Hindlimb muscle (tissue), 1 donor: ENCODE measurements around the gene SMAD7. TPM values are rescaled to one million over a fixed set of nuclear protein-coding genes. Genes with fewer than 3 reads are reported as not detected.

ENCODE experiments used
- DNase-seq: peaks from one replicate; pipeline ENCODE4 v3.0.0-alpha.2; 2013
- polyA plus RNA-seq: library from polyadenylated mRNA; unstranded; fragments of 120-200 nt; gene quantifications from one replicate; pipeline ENCODE4 v1.2.1, GENCODE V29; 2013; ENCODE audit not compliant: insufficient read length

Gene SMAD7
- polyA plus RNA-seq, 1 donor = 9.2 TPM

DNA sequence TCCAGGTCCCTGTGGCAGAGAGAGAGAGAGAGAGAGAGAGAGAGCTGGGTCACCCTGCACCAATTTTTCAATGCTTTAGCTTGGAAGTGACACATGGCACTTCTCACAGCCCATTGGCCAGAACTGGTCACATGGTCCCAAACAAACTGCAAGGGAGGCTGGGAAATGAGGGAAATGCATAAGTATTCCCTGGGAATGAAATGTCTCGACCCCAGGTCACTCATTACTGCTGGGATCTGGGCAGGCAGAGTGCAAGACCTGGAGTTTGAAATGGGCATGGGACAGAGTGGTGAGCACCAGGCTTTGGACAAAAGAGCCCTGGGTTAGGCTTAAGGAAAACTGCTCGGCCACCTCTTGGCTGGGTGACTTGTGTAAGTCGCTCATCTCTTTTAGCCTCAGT lies 37.0 kb downstream of the SMAD7 start:
- DNase-seq = no peak

- DNase-seq = no peak
Observed at GRCh38 chr18:48913201-48913600, 37.6 kb downstream of the SMAD7 start.

DNA sequence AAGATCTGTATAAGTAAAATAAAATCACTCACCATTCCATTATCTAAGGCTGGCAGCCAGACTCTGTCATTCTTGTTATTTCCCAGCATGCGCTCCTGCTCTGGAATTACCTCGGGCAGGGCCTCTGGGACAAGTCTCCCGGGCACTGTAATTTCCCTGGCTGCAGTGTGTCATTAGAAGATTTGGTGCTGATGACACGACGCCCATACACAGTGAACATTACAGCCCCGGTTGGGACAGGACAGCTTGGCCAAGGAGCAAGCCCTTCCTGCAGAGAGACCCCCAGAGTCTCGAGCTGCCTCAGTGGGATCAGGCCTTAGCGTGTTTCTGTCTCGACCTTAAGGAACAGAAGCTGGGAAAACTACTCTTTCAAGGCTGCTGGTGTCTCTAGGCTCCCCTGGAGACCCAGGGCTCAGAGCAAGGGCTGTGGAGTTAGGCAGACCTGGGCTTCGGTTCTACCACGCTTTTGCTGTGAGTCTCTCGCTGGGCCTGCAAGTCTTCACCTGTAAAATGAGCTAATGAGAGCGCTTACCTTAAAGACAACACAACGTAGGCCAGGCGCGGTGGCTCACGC lies 39.7 kb downstream of the SMAD7 start:
- no peak for DNase-seq

GRCh38 chr18:48909721-48910120 lies 41.0 kb downstream of the SMAD7 start:
- DNase-seq = no peak

DNA sequence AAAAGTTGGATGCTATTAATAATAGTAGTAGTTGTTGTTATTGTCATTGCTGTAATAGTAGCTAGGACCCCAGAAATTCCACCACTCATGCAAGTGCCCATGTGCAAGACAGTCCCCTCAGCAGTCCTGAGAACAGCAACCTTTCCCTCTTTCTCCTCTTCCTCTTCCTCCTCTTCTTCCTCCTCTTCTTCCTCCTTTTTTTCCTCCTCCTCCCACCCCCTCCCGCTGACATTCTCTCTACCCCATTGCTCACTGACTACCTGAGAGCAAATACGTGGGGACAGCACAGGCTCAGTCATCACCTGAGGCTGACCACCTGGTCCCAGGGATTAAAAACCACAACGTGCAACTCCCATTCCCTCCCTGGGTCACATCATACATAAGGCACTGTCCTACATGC lies 41.8 kb downstream of the SMAD7 start:
- DNase-seq = no peak

DNA sequence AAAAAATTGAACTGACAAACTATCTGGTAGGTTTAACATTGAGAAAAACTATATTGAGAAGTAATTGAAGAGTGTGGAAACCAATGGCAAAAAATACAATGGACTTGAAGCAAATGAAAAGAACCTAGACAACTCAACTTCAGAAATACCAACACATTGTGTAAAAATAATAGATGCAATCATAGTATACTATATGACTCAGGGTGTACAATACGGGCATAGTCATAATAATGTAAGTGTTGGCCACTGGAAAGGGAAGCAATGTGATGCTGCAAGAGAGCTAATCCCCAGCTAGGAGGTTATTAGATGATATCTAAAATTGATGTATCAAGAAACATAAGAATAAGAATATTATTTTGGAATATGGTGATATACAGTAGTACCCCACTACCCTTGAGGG lies 45.3 kb downstream of the SMAD7 start:
- DNase-seq = no peak

DNA sequence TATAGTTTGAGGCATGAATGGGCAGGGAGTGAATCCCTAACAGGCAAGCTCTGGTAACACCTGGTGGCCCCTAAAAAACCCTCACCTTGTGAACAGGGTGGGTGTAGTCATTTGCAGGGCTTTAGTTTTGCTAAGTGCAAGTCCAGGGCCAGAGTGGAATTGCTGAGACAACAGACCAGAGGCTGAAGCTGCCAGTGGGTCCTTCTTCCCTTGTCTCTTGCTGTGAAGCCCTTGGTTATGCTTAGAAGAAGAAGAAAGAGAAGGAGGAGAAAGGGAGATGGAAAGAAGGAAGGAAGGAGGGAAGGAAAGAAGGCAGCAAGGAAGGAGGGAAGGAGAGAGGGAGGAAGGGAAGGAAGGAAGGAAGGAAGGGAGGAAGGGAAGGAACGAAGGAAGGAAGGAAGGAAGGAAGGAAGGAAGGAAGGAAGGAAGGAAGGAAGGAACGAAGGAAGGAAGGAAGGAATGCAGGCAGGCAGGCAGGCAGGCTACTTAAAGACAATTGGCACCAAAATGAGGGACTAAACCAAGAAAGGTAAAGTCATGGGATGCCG lies 45.8 kb downstream of the SMAD7 start:
- DNase-seq = no peak

GRCh38 chr18:48904091-48904490 lies 46.7 kb downstream of the SMAD7 start:
- DNase-seq = no peak

DNA sequence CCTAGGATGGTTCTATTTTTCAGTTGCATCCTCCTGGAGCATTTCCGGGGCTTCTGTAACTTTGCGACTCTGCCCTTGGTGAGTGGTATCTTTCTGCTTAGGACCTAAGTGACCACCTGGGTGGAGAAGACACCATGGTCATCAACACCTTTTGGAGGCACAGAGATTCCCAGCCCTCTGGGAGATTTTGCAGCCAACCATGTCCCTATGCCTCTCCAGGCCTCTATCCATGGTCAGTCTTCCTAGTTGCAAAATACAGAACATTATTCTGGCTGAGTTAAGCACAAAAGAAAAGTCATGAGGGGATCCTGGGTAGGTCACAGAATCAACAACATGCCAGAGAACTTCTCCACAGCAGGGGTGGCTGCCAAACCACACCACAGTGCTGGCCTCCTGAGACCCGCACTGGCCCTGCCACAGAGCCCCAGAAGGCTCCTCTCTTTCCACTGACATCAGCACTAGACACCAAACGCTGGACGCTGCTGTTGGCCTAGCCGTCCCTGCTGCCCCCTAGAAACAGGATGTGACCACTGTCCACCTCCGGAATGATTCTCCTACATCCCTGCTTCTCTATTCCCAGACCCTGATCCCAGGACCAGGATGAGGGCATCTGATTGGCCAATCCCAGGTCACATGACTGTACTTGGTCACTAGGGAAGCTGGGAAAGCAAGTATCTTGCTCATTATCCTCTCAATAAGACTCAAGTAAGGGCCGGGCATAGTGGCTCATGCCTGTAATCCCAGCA lies 47.7 kb downstream of the SMAD7 start:
- no peak for DNase-seq

- DNase-seq = peak; percentile 73
Observed at GRCh38 chr18:48902023-48902855, 48.5 kb downstream of the SMAD7 start.

DNA sequence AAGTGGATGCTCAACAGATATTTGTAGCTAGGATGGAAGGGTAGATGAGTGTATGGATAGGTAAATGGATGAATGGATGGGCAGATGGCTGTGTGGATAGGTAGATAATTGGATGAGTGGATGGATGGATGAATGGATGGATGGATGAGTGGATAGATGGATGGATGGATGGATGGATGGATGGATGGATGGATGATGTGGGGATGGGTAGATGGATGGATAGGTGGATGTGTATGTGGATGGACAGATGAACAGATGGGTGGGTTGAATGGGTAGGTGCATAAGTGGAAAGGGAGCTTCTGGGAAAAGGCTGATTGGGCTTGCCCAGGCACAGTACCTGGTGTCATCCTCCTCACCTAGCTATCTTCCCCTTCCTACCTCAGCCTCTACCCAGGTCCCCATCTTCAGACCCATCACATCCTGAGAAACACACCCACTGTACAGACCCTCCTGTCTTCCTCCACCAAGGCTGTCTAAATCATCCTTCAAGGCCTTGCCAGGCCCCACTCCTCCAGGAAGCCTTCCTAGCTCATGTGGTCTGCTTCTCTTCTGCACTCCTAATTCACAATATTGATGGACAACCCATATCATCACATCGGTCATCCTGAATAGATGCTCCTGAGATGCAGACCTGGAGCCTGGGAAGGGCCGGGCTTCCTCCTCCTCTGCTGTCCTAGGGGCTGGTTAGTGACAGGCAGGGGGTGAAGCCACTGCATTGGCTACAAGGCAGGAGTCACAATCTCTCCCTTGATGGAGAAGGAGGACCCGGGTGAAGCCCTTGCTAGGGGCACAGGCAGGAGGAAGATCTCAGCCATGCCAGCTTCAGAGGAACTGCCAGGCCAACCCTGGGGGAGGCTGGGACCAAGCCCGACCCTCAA lies 49.4 kb downstream of the SMAD7 start:
- no peak for DNase-seq

DNA sequence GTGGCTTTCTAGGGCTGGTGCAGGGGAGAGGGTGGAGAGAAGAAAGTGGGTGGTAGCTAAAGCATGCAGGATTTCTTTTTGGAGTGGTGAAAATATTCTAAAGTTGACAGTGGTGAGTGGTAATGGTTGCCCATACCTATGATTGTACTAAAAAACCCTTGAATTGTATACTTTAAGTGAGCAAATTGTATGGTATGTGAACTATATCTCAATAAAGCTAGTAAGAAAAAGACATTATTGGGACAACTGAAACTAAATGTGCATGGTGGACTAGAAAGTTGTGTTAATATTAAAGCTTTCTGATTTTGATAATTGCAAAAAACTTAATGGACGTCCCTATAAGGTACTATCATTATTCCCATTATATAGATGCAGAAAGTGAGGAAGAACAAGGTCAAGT lies 50.3 kb downstream of the SMAD7 start:
- DNase-seq = no peak

- DNase-seq = no peak
Observed at GRCh38 chr18:48899558-48900174, 51.1 kb downstream of the SMAD7 start.

DNA sequence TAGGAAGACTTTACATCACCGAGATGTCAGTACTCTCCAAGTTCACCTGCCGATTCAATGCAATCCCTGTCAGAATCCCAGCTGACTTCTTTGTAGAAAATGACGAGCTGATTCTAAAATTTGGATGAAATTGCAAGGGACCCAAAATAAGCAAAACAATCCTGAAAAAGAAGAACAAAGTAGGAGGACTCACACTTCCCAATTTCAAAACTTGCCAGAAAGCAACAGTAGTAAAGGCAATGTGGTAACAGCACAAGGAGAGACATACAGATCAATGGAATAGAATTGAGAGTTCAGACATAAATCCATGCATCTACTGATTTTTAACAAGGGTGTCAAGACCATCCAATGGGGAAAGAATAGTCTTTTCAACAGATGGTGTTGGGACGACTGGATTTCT lies 52.2 kb downstream of the SMAD7 start:
- DNase-seq = no peak

DNA sequence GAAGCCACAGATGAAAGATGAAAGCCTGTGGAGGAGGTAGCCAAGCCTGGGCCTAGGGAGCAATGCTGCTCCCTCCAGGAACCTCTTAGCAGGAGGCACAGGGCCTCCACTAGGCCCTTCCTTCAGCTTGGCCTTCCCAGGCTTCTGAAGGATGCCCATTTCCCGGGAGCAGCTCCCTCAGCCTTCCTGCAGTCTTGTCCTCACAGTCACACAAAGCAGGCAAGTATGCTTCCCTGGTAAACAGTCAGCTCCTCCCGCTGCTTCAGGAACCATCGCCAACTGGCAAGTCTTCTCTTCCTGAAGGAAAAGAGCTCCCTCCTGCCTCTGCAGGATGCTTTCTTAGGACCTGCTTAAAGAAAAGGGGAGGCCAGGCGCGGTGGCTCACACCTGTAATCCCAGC lies 53.2 kb downstream of the SMAD7 start:
- no peak for DNase-seq

DNA sequence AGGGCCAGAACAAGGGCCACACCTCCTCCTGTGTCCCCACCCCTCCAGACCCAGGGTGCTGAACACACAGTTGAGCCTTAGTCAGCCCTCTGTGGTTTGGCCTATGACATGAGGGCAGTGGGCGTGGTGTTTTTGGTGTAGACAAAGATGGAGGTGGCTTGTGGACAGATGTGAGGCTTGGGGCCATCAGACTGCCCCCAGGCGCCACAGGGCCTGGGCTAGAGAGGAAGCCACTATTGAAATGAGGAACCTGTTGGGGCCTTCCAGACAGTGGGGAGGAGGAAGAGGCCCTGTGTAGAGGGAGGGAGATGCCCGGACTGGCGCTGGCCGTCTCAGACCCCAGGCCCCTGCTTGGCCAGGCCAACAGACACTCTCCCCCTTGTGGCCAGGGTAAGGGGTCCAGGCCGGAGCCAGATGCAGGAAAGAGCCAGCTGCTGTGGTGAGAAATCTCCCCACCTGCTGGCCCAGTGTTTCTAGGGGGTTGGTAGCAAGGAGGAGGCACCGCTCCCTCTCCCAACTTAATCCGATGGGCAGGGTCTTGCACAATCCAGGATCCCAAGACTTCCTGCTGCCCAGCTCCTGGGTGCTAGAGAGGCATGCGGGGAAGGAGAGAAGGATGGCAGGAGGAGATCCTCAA lies 53.8 kb downstream of the SMAD7 start:
- no peak for DNase-seq

- DNase-seq = no peak
Observed at GRCh38 chr18:48896326-48896874, 54.4 kb downstream of the SMAD7 start.

DNA sequence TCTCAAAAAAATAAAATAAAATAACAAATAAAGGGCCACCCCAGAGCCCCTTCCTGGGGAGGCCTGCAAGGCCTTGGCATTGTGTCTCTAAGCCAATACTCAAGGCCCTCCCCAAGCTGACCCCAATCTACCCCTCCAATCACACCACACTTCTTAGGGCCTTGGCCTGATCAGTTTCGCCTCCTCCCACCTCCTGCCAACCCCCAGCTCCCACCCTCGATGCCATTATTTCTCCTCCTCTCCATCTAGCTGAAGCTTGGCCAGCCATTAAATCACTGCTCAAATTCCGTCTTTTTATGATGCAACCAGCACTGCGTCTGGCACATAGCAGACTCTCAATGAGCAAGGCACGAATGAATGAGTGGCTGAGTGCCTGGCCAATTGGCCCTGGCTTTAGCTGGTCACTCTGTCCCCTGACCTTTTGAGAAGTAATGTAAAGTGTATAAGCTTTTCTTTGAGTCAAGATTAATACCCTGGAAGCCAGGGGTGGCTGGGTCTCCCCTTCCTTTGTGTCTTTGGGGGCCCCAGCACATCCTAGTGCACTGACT lies 55.9 kb downstream of the SMAD7 start:
- no peak for DNase-seq

DNA sequence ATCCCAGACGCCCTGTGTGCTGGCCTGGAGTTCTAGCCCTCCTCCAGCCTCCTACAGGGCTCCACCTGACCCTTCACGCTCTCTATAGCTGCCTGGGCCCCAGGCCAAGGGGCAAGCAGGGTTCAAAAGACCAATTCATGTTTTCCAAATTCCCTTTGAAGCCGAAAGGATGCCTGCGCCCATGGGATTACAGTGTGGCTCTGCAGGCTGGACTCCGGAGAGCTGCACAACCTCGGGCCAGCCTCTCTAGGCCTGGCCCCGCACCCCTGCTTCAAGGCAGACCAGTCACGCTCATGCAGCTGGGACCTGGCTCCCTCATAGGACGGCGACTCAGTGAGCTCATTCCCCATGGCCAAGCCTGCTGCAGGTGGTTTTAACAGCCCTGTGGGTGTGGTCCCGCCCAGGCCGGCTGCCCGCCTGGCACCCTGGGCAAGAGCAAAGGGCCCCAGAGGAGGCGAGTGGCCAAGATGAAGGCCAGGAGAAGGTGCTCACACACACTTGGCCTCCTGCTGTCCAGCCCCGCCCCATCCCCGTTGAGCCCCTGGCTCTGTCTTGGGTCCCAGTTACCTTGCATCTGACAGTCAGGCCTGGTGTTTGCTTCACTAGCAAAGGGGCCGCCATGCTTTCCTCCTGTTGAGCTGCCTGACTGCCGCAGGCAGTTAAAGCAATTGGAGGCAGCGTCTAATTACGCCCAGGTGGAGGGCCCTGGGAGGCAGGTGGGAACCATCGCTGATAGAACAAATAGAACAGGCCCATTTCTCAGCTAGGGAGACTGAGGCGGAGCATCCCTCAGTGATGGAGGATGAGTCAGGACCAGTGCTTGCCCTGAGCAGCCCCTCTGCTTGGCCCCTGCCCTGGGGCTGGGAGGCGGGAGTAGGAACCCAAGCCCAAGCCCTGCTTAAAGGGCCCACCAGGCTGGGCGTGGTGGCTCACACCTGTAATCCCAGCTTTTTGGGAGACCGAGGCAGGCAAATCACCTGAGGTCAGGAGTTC lies 56.9 kb downstream of the SMAD7 start:
- no peak for DNase-seq
